Measurements from ENCODE around the gene NCAM1. TPM values are rescaled to one million over a fixed set of nuclear protein-coding genes. Genes with fewer than 3 reads are reported as not detected.

NCAM1 gene
- total RNA-seq, 2 experiments from 2014 or later = 0.34 TPM; not detected in 1

DNA sequence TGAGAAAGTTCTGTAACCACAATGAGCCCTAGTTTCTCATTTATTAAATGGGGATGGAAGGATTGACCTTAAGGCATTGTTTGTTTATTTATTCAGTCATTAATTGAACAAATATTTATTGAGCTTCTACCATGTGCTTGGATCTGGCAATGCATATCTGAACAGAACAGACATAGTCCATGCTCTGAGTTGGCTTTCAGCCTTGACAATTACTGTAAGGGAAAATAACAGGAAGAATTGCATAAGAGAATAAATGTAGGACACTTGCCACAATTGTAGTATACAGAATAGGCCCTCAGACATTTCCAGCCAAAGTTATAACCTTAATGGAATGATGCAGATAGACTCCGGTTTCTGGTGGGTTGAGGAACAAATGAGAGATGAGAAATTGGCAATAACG is 192.6 kb downstream of the NCAM1 start:
- Mint-ChIP-seq H3K27me3 (peaks cover 8% of the 10 kb centered on the region), H3K36me3 (ENCODE audit: low read depth) (no peaks in the 10 kb centered on the region), H3K4me3 (no peak overlapping the region), H3K4me1 (ENCODE audit: low read depth) (no peaks in the 10 kb centered on the region), H3K27ac (no peak overlapping the region), H3K9me3 (no peaks in the 10 kb centered on the region)
- Histone ChIP-seq H3K9me3 (ENCODE audit: control insufficient read depth in 1 of 2, insufficient read depth in 1 of 2, low read length in 2 of 2) (peaks cover 0 to 3% of the 10 kb centered on the region in 2 experiments), H3K4me3 (ENCODE audit: low read length) (no peak overlapping the region), H3K27me3 (ENCODE audit: control insufficient read depth in 1 of 2, insufficient read depth in 2 of 2, low read length in 2 of 2) (no peaks in the 10 kb centered on the region), H3K27ac (ENCODE audit: low read depth in 1 of 2, low read length in 2 of 2) (no peak overlapping the region), H3K36me3 (ENCODE audit: insufficient read depth, low read length) (no peaks in the 10 kb centered on the region), H3K4me1 (ENCODE audit: insufficient read depth, low read length) (no peaks in the 10 kb centered on the region)
- DNase-seq (no peak), ATAC-seq (ENCODE audit: poor library complexity) (no peak)
- POLR2A ChIA-PET = no interaction called here
- CTCF ChIA-PET = no interaction called here
- TF ChIP-seq CTCF (IDR thresholded peaks at IDR 0.05) = no peak
- intact Hi-C loops (cut with DNase I, micrococcal nuclease) = no loop called here

GRCh38 chr11:113159988-113160807 is 199.0 kb downstream of the NCAM1 start:
- H3K4me3 Mint-ChIP-seq = no peak overlapping the region
- H3K4me1 Mint-ChIP-seq (ENCODE audit: low read depth) = no peaks in the 10 kb centered on the region
- no peaks in the 10 kb centered on the region for H3K9me3 Mint-ChIP-seq
- ATAC-seq (ENCODE audit: poor library complexity) (no peak), DNase-seq (no peak)
- no peak for TF ChIP-seq CTCF (IDR thresholded peaks at IDR 0.05)
- no peaks in the 10 kb centered on the region for H3K36me3 Mint-ChIP-seq (ENCODE audit: low read depth)
- Histone ChIP-seq H3K4me1 (ENCODE audit: insufficient read depth, low read length) (no peaks in the 10 kb centered on the region), H3K27ac (ENCODE audit: low read depth in 1 of 2, low read length in 2 of 2) (no peak overlapping the region), H3K9me3 (ENCODE audit: control insufficient read depth in 1 of 2, insufficient read depth in 1 of 2, low read length in 2 of 2) (no peaks in the 10 kb centered on the region), H3K36me3 (ENCODE audit: insufficient read depth, low read length) (no peaks in the 10 kb centered on the region), H3K4me3 (ENCODE audit: low read length) (no peak overlapping the region), H3K27me3 (ENCODE audit: control insufficient read depth in 1 of 2, insufficient read depth in 2 of 2, low read length in 2 of 2) (no peaks in the 10 kb centered on the region)
- H3K27ac Mint-ChIP-seq = no peak overlapping the region
- ChIA-PET CTCF (no interaction called here), POLR2A (no interaction called here)
- no peaks in the 10 kb centered on the region for H3K27me3 Mint-ChIP-seq
- intact Hi-C loops (cut with DNase I, micrococcal nuclease) = no loop called here

GRCh38 chr11:113160808-113161124 is 199.5 kb downstream of the NCAM1 start:
- Histone ChIP-seq H3K9me3 (ENCODE audit: control insufficient read depth in 1 of 2, insufficient read depth in 1 of 2, low read length in 2 of 2) (no peaks in the 10 kb centered on the region), H3K27ac (ENCODE audit: low read depth in 1 of 2, low read length in 2 of 2) (no peak overlapping the region), H3K4me1 (ENCODE audit: insufficient read depth, low read length) (no peaks in the 10 kb centered on the region), H3K27me3 (ENCODE audit: control insufficient read depth in 1 of 2, insufficient read depth in 2 of 2, low read length in 2 of 2) (no peaks in the 10 kb centered on the region), H3K4me3 (ENCODE audit: low read length) (no peak overlapping the region), H3K36me3 (ENCODE audit: insufficient read depth, low read length) (no peaks in the 10 kb centered on the region)
- H3K27ac Mint-ChIP-seq = no peak overlapping the region
- ATAC-seq (ENCODE audit: poor library complexity) (no peak), DNase-seq (no peak)
- CTCF ChIA-PET = no interaction called here
- no peaks in the 10 kb centered on the region for H3K9me3 Mint-ChIP-seq
- POLR2A ChIA-PET = no interaction called here
- H3K27me3 Mint-ChIP-seq = no peaks in the 10 kb centered on the region
- intact Hi-C loops (cut with DNase I, micrococcal nuclease) = no loop called here
- no peak for TF ChIP-seq CTCF (IDR thresholded peaks at IDR 0.05)
- no peaks in the 10 kb centered on the region for H3K4me1 Mint-ChIP-seq (ENCODE audit: low read depth)
- H3K36me3 Mint-ChIP-seq (ENCODE audit: low read depth) = no peaks in the 10 kb centered on the region
- no peak overlapping the region for H3K4me3 Mint-ChIP-seq
